Measurements from ENCODE around the gene NOG. TPM values are rescaled to one million over a fixed set of nuclear protein-coding genes. Genes with fewer than 3 reads are reported as not detected.

The NOG gene
- total RNA-seq, 5 donors from 2014 or later (not counting 1 experiment from before 2014, with no cell fraction given): 9.2 to 82.3 (median 64.6) TPM

GRCh38 chr17:56558088-56558487 is 35.4 kb upstream of the NOG start:
- no peaks in the 10 kb centered on the region for H3K4me1 ChIP-seq (ENCODE audit: control insufficient read depth in 1 of 2, extremely low read depth in 1 of 2, insufficient read depth in 2 of 2, low read length in 2 of 2)
- peaks cover 16 to 19% of the 10 kb centered on the region in 2 donors for H3K27me3 Mint-ChIP-seq
- DNase-seq (no peak), ATAC-seq (replicated peaks in 1 of 4) (no peak)
- no peak overlapping the region for H3K4me3 Mint-ChIP-seq
- H3K9me3 ChIP-seq: no peaks in the 10 kb centered on the region
- peaks cover 0 to 6% of the 10 kb centered on the region in 2 experiments for H3K27me3 ChIP-seq (replicated peaks in 1 of 2; ENCODE audit: control insufficient read depth in 2 of 2, extremely low read depth in 1 of 2, insufficient read depth in 2 of 2, low read length in 1 of 2)
- H3K27ac Mint-ChIP-seq: no peak overlapping the region
- H3K36me3 ChIP-seq (ENCODE audit: control insufficient read depth in 2 of 2, extremely low read depth in 1 of 2, insufficient read depth in 1 of 2, low read length in 1 of 2): no peaks in the 10 kb centered on the region
- H3K4me3 ChIP-seq (ENCODE audit: control insufficient read depth in 1 of 2, extremely low read depth in 1 of 2, low read length in 1 of 2): no peak overlapping the region
- H3K4me1 Mint-ChIP-seq: no peaks in the 10 kb centered on the region
- no peak overlapping the region for H3K27ac ChIP-seq (ENCODE audit: low read length)
- H3K9me3 Mint-ChIP-seq: peaks cover 0 to 2% (median 0%) of the 10 kb centered on the region in 3 donors
- 96% methylated on average over 4 of the region's 7 CpGs for WGBS (ENCODE audit: insufficient coverage)
- POLR2A ChIA-PET: no interaction called here
- H3K36me3 Mint-ChIP-seq: no peaks in the 10 kb centered on the region
- CTCF ChIA-PET: interaction anchor here in 1 of 2 donors (0.6 kb wide), 1 partner anchor 30 kb away, joined by 6 read pairs; no protein-coding TSS in a partner anchor

- Histone ChIP-seq H3K4me3 (ENCODE audit: control insufficient read depth in 1 of 2, extremely low read depth in 1 of 2, low read length in 1 of 2) (no peak overlapping the region), H3K9me3 (no peaks in the 10 kb centered on the region), H3K27me3 (replicated peaks in 1 of 2; ENCODE audit: control insufficient read depth in 2 of 2, extremely low read depth in 1 of 2, insufficient read depth in 2 of 2, low read length in 1 of 2) (peaks cover 0 to 6% of the 10 kb centered on the region in 2 experiments), H3K36me3 (ENCODE audit: control insufficient read depth in 2 of 2, extremely low read depth in 1 of 2, insufficient read depth in 1 of 2, low read length in 1 of 2) (no peaks in the 10 kb centered on the region), H3K27ac (ENCODE audit: low read length) (no peak overlapping the region), H3K4me1 (ENCODE audit: control insufficient read depth in 1 of 2, extremely low read depth in 1 of 2, insufficient read depth in 2 of 2, low read length in 2 of 2) (no peaks in the 10 kb centered on the region)
- DNase-seq (no peak), ATAC-seq (replicated peaks in 1 of 4) (no peak)
- H3K27me3 Mint-ChIP-seq: peaks cover 11% of the 10 kb centered on the region in 2 donors
- ChIA-PET POLR2A (no interaction called here), CTCF (no interaction called here)
- H3K4me1 Mint-ChIP-seq: no peaks in the 10 kb centered on the region
- no peak overlapping the region for H3K27ac Mint-ChIP-seq
- H3K4me3 Mint-ChIP-seq: no peak overlapping the region
- H3K36me3 Mint-ChIP-seq: no peaks in the 10 kb centered on the region
- no CpG with 5 or more reads among the region's 3 CpGs for WGBS (ENCODE audit: insufficient coverage)
- H3K9me3 Mint-ChIP-seq: no peaks in the 10 kb centered on the region
Measured at GRCh38 chr17:56570199-56570598, 23.3 kb upstream of the NOG start.

GRCh38 chr17:56571456-56571855 is 22.0 kb upstream of the NOG start:
- no peaks in the 10 kb centered on the region for H3K9me3 ChIP-seq
- H3K27ac ChIP-seq (ENCODE audit: low read length): no peak overlapping the region
- no peaks in the 10 kb centered on the region for H3K36me3 Mint-ChIP-seq
- DNase-seq (no peak), ATAC-seq (replicated peaks in 1 of 4) (no peak)
- ChIA-PET POLR2A (no interaction called here), CTCF (interaction anchor here in 1 of 2 donors (0.6 kb wide), 1 partner anchor 27 kb away, joined by 3 read pairs; no protein-coding TSS in a partner anchor)
- H3K4me3 Mint-ChIP-seq: no peak overlapping the region
- no peak overlapping the region for H3K4me3 ChIP-seq (ENCODE audit: control insufficient read depth in 1 of 2, extremely low read depth in 1 of 2, low read length in 1 of 2)
- WGBS (ENCODE audit: insufficient coverage): 100% methylated on average over 1 of the region's 1 CpG
- H3K36me3 ChIP-seq (ENCODE audit: control insufficient read depth in 2 of 2, extremely low read depth in 1 of 2, insufficient read depth in 1 of 2, low read length in 1 of 2): no peaks in the 10 kb centered on the region
- peaks cover 0 to 6% of the 10 kb centered on the region in 2 experiments for H3K27me3 ChIP-seq (replicated peaks in 1 of 2; ENCODE audit: control insufficient read depth in 2 of 2, extremely low read depth in 1 of 2, insufficient read depth in 2 of 2, low read length in 1 of 2)
- no peaks in the 10 kb centered on the region for H3K4me1 ChIP-seq (ENCODE audit: control insufficient read depth in 1 of 2, extremely low read depth in 1 of 2, insufficient read depth in 2 of 2, low read length in 2 of 2)
- no peak overlapping the region for H3K27ac Mint-ChIP-seq
- H3K9me3 Mint-ChIP-seq: no peaks in the 10 kb centered on the region
- no peaks in the 10 kb centered on the region for H3K4me1 Mint-ChIP-seq
- peaks cover 14 to 15% of the 10 kb centered on the region in 2 donors for H3K27me3 Mint-ChIP-seq

GRCh38 chr17:56577190-56577842 is 16.2 kb upstream of the NOG start:
- Mint-ChIP-seq H3K36me3 (no peaks in the 10 kb centered on the region), H3K4me1 (no peaks in the 10 kb centered on the region), H3K4me3 (no peak overlapping the region), H3K27ac (no peak overlapping the region), H3K9me3 (peaks cover 0 to 4% (median 0%) of the 10 kb centered on the region in 3 donors), H3K27me3 (peaks cover 19 to 21% of the 10 kb centered on the region in 2 donors)
- DNase-seq (no peak), ATAC-seq (replicated peaks in 1 of 4) (no peak)
- Histone ChIP-seq H3K4me3 (ENCODE audit: control insufficient read depth in 1 of 2, extremely low read depth in 1 of 2, low read length in 1 of 2) (no peak overlapping the region), H3K36me3 (ENCODE audit: control insufficient read depth in 2 of 2, extremely low read depth in 1 of 2, insufficient read depth in 1 of 2, low read length in 1 of 2) (no peaks in the 10 kb centered on the region), H3K27ac (ENCODE audit: low read length) (no peak overlapping the region), H3K9me3 (no peaks in the 10 kb centered on the region), H3K4me1 (ENCODE audit: control insufficient read depth in 1 of 2, extremely low read depth in 1 of 2, insufficient read depth in 2 of 2, low read length in 2 of 2) (no peaks in the 10 kb centered on the region), H3K27me3 (replicated peaks in 1 of 2; ENCODE audit: control insufficient read depth in 2 of 2, extremely low read depth in 1 of 2, insufficient read depth in 2 of 2, low read length in 1 of 2) (peaks cover 0 to 20% of the 10 kb centered on the region in 2 experiments)
- ChIA-PET POLR2A (interaction anchor here in 1 of 2 donors (0.7 kb wide), 1 partner anchor 184 kb away, joined by 3 read pairs; no protein-coding TSS in a partner anchor), CTCF (no interaction called here)
- 72% methylated on average over 2 of the region's 5 CpGs for WGBS (ENCODE audit: insufficient coverage)

GRCh38 chr17:56577843-56578204 is 15.7 kb upstream of the NOG start:
- Histone ChIP-seq H3K27ac (ENCODE audit: low read length) (no peak overlapping the region), H3K36me3 (ENCODE audit: control insufficient read depth in 2 of 2, extremely low read depth in 1 of 2, insufficient read depth in 1 of 2, low read length in 1 of 2) (no peaks in the 10 kb centered on the region), H3K27me3 (replicated peaks in 1 of 2; ENCODE audit: control insufficient read depth in 2 of 2, extremely low read depth in 1 of 2, insufficient read depth in 2 of 2, low read length in 1 of 2) (peaks cover 0 to 20% of the 10 kb centered on the region in 2 experiments), H3K4me1 (ENCODE audit: control insufficient read depth in 1 of 2, extremely low read depth in 1 of 2, insufficient read depth in 2 of 2, low read length in 2 of 2) (no peaks in the 10 kb centered on the region), H3K9me3 (no peaks in the 10 kb centered on the region), H3K4me3 (ENCODE audit: control insufficient read depth in 1 of 2, extremely low read depth in 1 of 2, low read length in 1 of 2) (no peak overlapping the region)
- Mint-ChIP-seq H3K27me3 (peaks cover 19 to 23% of the 10 kb centered on the region in 2 donors), H3K9me3 (peaks cover 0 to 4% (median 0%) of the 10 kb centered on the region in 3 donors), H3K4me1 (no peaks in the 10 kb centered on the region), H3K36me3 (no peaks in the 10 kb centered on the region), H3K27ac (no peak overlapping the region), H3K4me3 (no peak overlapping the region)
- no peak for ATAC-seq (replicated peaks in 1 of 4)
- ChIA-PET CTCF (no interaction called here), POLR2A (no interaction called here)
- no peak for DNase-seq
- 40% methylated on average over 4 of the region's 15 CpGs for WGBS (ENCODE audit: insufficient coverage)

- no peak overlapping the region for H3K4me3 Mint-ChIP-seq
- 78% methylated on average over 3 of the region's 5 CpGs for WGBS (ENCODE audit: insufficient coverage)
- ChIA-PET CTCF (no interaction called here), POLR2A (no interaction called here)
- H3K36me3 Mint-ChIP-seq: no peaks in the 10 kb centered on the region
- Histone ChIP-seq H3K4me3 (ENCODE audit: control insufficient read depth in 1 of 2, extremely low read depth in 1 of 2, low read length in 1 of 2) (no peak overlapping the region), H3K9me3 (no peaks in the 10 kb centered on the region), H3K4me1 (ENCODE audit: control insufficient read depth in 1 of 2, extremely low read depth in 1 of 2, insufficient read depth in 2 of 2, low read length in 2 of 2) (no peaks in the 10 kb centered on the region), H3K27ac (ENCODE audit: low read length) (no peak overlapping the region), H3K27me3 (replicated peaks in 1 of 2; ENCODE audit: control insufficient read depth in 2 of 2, extremely low read depth in 1 of 2, insufficient read depth in 2 of 2, low read length in 1 of 2) (peaks cover 0 to 29% of the 10 kb centered on the region in 2 experiments), H3K36me3 (ENCODE audit: control insufficient read depth in 2 of 2, extremely low read depth in 1 of 2, insufficient read depth in 1 of 2, low read length in 1 of 2) (no peaks in the 10 kb centered on the region)
- ATAC-seq (replicated peaks in 1 of 4) (no peak), DNase-seq (no peak)
- no peaks in the 10 kb centered on the region for H3K4me1 Mint-ChIP-seq
- peaks cover 0 to 4% (median 0%) of the 10 kb centered on the region in 3 donors for H3K9me3 Mint-ChIP-seq
- H3K27me3 Mint-ChIP-seq: peaks cover 12 to 21% of the 10 kb centered on the region in 2 donors
- no peak overlapping the region for H3K27ac Mint-ChIP-seq
Measured at GRCh38 chr17:56581635-56582627, 11.6 kb upstream of the NOG start.

Measured in T-cell (primary cell).